Measurements from ENCODE around the gene OR2T35. TPM values are rescaled to one million over a fixed set of nuclear protein-coding genes. Genes with fewer than 3 reads are reported as not detected.

Gene OR2T35, protein sequence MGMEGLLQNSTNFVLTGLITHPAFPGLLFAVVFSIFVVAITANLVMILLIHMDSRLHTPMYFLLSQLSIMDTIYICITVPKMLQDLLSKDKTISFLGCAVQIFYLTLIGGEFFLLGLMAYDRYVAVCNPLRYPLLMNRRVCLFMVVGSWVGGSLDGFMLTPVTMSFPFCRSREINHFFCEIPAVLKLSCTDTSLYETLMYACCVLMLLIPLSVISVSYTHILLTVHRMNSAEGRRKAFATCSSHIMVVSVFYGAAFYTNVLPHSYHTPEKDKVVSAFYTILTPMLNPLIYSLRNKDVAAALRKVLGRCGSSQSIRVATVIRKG
- not detected for total RNA-seq

DNA sequence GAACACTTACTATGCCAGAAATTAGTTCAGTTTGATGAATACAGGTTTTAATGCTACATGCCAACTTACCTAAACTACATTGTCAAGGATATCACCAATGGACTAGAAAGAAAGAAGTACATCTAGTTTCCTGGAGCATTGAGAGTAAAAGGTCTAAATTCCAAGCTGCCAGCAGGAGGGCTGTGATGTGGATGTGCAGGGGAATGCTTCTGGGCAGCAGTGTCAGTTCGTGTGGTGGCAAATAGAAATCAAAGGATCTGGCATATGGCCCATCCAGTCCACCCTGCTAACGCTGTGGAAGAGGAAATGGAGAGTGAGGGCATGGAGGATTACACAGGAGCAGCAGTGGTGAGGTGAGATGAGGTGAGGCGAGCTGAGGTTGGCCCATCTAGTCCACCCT lies at the start of gene OR2T35:
Gene OR2T35 (minus strand): TSS at position 101 of the 400 bp plus-strand sequence. CDS start 6,020 bp downstream, outside the sequence.

DNA sequence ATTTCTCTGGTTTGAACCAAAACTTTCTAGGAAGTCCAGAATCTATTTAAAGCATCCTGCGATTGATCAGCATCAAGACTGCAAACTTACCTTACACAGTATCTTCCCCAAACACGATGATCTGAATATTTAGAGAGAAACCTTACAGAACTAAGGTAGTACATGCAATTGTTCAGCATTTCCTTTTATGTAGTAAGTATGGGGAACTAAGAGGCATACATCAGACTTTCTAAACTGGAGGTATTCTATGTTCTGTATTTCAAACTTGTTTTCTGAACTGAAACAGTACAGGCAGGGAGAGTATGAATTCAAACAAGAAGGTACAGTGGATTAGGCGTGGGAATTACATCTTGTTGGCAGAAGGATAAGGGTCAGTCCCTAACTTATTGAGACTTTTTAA lies 10.3 kb upstream of the OR2T35 start, which contains the start of gene OR2T27:
Gene OR2T27 (minus strand): TSS at position 175 of the 400 bp plus-strand sequence. CDS start 4,644 bp downstream, outside the sequence.

DNA sequence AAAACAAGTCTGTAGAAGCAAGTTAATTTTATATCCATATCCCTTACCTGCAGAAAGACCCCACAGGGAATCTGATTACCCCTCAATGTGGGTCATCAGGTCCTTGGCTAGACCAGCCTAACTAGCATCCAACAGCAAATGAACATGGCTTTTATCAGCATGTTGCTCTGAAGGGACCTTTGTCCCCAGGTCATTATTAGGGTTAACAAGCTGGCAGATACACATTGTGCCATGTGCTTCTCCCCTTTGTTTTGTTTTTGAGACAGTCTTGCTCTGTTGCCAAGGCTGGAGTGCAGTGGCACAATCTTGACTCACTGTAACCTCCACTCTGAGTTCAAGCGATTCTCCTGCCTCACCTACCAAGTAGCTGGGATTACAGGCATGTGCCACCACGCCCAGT lies 10.1 kb downstream of the OR2T35 start, which contains the start of gene OR2T11:
Gene OR2T11 (minus strand): TSS at position 101 of the 400 bp plus-strand sequence. CDS start 7,963 bp downstream, outside the sequence.

DNA sequence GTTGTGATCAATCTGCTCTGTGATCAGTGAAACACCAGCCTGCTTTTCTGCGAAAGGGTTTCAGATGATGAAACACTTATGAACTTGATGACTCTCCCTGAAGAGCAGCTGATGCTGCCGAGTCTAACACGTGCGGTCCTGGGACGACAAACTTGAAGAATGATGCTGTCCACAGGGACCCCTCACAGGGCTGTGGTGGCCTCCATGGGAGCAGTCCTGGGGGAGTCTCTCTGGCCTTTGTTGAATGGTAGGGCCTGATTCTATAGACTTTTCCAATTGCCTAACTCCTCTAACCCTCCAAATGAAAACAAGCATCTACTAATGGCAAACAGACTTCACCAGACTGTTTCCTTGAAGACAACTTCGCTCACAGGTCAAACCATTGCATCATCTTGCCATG lies 47.5 kb downstream of the OR2T35 start, which contains the start of gene OR2T10:
Gene OR2T10 (minus strand): TSS at position 112 of the 400 bp plus-strand sequence. CDS start 3,932 bp downstream, outside the sequence.

Other genes starting within 250 kb of the OR2T35 start
- not detected for gene OR2T1, start 242.2 kb downstream of the OR2T35 start, total RNA-seq
- gene OR2T2, start 199.6 kb downstream of the OR2T35 start, total RNA-seq: not detected
- gene OR2T3, start 171.9 kb downstream of the OR2T35 start, total RNA-seq: not detected
- gene OR2T5, start 156.7 kb downstream of the OR2T35 start, total RNA-seq: not detected
- not detected for gene OR2G6, start 137.2 kb downstream of the OR2T35 start, total RNA-seq
- not detected for gene OR2T29, start 82.5 kb downstream of the OR2T35 start, total RNA-seq
- not detected for gene OR2T34, start 70.5 kb downstream of the OR2T35 start, total RNA-seq
- not detected for gene OR2T10, start 47.6 kb downstream of the OR2T35 start, total RNA-seq
- not detected for gene OR2T11, start 10.2 kb downstream of the OR2T35 start, total RNA-seq
- gene OR2T27, start 10.2 kb upstream of the OR2T35 start, total RNA-seq: not detected
- gene OR14I1, start 57.5 kb upstream of the OR2T35 start, total RNA-seq: not detected
- gene LYPD8, start 110.5 kb upstream of the OR2T35 start, total RNA-seq: not detected
- gene SH3BP5L, start 180.6 kb upstream of the OR2T35 start, total RNA-seq: 10 to 100 TPM; 30.4 to 32.8 TPM
- gene ZNF672, start 192.9 kb upstream of the OR2T35 start, total RNA-seq: 10 to 100 TPM; 46.4 to 48.0 TPM
- 10 to 100 TPM; 44.4 to 56.5 TPM for gene ZNF692, start 213.8 kb upstream of the OR2T35 start, total RNA-seq

Measured in activated naive CD4-positive, alpha-beta T cell treated with anti-CD3 and anti-CD28 coated beads, Interleukin-2, amount 10 ng/mL, durations not matched to agents 5 hours and 36 hours (primary cell).